ENCODE data around the gene METTL8.
A peak's percentile ranks its signal among the peaks of the same experiment; 100 is the strongest.

Gene METTL8, protein sequence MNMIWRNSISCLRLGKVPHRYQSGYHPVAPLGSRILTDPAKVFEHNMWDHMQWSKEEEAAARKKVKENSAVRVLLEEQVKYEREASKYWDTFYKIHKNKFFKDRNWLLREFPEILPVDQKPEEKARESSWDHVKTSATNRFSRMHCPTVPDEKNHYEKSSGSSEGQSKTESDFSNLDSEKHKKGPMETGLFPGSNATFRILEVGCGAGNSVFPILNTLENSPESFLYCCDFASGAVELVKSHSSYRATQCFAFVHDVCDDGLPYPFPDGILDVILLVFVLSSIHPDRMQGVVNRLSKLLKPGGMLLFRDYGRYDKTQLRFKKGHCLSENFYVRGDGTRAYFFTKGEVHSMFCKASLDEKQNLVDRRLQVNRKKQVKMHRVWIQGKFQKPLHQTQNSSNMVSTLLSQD

DNA sequence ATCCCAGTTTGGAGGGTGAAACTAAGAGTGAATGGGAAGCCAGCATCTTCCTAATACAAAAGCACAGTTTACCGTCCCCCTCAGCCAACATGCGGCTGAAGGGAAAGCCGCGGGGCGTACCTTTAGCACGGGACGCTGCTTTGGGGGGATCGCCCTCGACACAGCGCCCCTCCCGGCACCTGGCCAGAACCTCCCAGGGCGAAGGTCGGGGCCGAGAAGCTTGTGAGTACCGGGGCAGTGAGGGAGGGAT lies at the start of gene METTL8:
METTL8 (minus strand) TSS at position 228 of the 250 bp plus-strand sequence. CDS start 41,805 bp downstream, outside the sequence.
- DNase-seq: no peak

DNA sequence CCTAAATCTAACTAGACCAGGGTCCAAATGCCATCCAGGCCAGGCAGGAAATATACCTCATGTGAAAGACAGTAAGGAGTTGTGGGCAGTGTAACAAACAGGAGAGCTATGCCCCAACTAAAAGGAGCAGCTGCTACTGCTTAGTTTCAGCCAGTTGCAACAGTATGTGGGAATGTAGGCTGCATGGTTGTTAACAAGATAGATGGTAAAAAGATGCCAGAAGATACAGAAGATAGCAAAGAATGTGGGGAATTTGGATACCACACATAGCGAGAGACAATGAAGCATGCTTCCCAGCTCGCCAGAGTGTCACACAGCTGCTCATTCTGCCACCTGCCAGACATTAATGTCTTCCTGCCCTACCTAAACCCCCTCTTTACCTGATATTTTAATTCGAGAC lies 49.1 kb upstream of the METTL8 start:
- DNase-seq: peak; percentile 63

DNA sequence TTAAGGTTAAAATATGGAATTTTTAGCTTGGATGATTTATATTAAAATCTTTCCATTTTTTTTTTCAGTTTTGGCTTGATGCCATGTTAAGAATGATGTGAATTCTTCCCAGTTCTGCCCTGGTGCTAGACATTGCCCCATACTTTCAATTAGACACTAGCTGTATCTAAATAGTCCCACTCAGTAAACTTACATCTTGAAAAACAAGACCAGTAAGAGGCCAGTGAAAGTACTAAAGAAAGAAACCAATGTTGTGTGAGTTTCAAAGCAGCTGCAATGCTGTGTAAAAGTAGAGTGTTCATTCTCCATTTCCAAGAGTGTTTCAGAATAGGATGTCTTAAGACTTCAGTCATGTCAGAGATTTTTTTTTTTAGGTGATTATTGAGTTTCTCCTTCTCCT lies 48.5 kb upstream of the METTL8 start:
- DNase-seq: no peak

DNA sequence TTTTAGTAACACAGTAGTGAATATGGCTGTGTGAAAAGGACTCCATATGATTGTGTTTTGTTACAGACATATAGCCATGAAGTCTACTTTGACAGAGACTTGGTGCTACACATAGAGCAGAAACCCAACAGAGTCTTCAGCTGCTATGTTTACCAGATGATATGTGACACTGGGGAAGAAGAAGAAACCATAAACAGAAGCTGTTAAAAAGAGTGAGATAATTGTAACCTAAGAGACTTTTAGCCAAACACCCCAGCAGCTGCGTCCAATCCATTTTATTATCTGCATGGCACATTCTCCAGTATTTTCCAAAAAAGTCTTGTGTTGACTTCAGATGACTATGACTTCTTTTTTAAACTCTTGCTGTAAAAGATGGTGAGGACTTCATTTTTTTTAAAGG lies 47.1 kb upstream of the METTL8 start:
- DNase-seq: no peak

DNA sequence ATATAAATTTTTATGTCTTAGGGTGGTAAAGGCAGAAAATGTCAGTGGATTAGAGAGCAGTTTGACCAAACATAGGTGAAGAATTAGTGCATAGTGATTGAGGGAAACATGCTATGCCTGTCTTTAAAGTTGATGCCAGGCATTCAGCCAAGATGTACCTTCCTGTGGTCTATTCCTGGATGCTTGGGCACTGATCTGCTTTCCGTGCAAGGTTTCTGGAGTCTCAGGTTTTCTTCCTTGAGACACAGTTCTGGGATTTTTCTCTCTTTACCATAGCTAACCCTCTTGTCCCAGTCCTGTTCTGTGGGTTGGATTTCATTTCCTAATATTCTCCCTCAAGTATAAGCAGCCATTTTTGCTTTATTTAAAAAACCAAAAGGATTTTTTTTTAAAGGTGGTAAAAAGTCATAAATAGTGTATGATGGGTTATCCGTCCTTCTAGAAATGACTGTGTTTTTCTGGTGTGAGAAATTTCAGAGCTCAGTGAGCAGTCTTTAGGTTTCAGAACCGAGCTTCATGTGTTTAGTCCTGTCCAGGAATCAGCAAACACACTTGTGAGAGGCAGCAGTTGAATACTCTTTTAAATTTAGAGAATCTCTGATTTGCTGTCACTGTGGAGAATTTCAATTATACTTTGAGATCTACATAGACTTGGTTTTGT lies 45.5 kb upstream of the METTL8 start:
- DNase-seq: no peak

DNA sequence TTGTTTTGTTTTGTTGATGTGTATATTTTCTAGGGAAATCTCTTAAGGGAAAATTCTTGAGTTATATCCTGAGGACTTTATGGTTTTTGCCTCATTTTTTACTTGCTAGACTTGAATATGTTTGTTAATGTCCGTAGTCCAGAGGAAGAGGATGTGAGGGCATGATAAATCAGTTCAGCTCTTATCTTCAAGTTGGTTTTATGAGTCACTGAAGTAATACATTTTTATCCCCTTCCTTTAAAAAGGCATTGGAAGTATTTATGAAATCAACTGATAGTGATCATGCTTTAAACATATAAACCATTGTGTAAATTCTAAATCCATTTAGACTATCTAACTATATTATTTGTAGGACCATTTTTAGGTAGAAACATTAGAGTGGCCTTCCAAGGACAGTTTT lies 44.6 kb upstream of the METTL8 start:
- peak; percentile 3 for DNase-seq

DNA sequence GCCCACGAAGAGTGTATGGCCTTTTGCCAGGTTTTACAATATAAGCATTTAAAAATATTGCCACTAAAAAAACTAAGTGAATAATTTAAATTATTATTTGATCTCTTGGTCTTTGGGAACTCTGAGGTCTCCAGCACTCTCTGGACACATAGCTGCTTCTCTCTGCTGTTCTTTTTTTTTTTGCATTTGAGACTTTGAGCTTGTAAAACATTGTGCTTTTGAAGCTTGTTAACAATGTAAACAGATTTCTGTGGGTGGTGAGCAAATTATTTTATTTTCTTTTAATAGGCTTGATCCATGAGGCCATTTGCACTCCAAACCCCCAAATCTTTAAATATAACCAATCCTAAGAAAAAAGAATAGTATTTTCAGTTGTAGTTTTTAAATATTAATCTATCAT lies 42.2 kb upstream of the METTL8 start:
- DNase-seq: no peak

DNA sequence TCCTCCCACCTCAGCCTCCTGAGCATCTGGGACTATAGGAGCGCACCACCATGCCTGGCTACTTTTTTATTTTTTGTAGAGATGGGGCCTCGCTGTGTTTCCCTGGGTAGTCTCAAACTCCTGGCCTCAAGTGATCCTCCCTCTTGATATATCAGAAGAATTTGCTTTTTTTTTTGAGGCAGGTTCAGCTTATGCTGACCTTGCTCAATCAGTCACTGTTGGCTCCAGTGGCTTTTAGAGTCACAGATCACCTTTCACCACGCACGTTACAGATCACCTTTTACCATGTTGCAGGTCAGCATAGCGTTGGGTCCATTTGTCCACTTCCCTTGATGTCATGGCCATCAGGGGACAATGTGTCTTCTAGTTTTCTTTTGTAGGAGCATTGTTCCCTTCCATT lies 36.3 kb upstream of the METTL8 start:
- DNase-seq: no peak

DNA sequence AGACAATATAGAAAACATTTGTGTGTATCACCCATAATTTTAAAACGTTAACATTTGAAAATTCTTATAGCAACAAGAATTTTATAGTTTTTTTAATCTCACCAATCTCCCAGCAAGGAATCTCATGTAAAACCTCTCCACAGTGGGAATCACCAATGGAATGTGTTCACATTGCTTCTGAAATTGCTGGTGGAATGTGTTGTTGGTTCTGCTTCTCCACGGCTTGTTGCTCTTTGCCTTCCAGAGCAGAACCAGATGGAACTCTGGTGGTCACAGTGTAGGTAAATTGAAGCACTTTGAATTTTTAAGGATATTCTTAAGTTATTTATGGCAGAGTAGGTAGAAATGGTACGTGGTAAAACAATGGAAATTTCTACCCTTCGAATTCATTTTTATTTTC lies 35.4 kb upstream of the METTL8 start:
- DNase-seq: no peak

DNA sequence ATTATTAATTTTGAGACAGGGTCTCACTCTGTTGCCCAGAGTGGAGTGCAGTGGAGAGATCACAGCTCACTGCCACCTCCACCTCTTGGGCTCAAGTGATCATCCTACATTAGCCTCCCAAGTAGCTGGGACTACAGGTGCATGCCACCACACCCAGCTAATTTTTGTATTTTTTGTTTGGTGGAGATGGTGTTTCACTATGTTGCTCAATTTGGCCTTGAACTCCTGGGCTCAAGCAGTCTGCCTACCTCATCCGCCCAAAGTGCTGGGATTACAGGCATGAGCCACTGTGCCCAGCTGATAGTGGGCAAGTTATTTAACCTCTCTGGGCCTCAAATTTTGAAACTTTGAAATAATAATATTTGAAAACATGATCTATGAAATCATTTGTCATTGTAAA lies 26.7 kb upstream of the METTL8 start:
- DNase-seq: no peak

DNA sequence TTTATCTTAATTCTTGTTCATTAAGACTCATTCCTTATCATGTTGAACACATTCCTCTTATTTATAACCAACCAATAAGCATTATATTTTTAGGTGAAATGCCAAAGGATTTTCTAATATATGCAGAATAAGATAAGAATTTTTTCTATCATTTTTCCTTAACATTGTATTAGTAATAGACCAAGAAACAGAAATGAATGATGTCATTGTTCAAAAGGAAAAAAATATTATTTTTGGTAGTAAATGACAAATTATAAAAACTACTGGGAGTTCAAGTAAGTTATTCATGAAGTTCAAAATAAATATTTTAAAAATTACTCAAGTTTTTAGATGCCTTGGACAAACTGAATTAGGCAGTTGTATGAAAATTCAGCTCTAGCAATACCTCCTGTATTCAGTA lies 25.7 kb upstream of the METTL8 start:
- DNase-seq: no peak

DNA sequence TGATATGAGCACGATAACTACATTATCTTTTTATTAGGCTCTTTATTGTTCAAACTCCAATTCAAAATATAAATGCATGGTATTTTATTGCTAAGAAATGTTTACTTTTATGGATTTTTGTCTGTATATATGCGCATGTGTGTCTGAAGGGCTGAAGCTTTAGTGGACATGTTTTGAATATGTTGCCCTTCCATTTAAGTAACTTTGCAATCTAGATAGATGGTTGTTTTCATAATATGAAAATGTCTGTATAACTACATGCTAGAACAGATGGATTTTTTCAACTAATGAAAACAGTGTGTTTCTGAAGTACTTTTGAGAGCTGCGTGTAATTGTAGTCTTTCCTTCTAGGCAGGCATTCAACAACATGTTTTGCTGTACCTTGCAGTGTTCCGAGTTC lies 19.0 kb upstream of the METTL8 start:
- DNase-seq: no peak

DNA sequence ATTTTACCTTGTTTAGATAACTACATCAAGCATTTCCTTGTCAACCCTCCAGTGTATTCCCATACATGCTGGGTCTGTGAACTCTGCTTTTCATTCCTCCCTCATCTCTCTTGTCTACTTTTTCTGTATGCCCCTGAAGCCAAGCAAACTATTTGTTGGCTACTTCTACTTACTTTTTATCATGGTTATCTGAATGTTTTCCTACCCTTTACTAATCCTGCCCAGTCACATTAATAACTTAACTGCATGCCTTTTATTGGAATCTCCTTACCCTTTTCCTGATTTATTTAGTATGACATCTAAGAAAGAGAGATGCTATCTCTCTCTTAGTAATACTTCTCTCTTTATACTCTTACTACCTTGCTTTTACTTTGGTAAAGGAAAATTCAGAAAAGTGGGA lies 17.3 kb upstream of the METTL8 start:
- no peak for DNase-seq

DNA sequence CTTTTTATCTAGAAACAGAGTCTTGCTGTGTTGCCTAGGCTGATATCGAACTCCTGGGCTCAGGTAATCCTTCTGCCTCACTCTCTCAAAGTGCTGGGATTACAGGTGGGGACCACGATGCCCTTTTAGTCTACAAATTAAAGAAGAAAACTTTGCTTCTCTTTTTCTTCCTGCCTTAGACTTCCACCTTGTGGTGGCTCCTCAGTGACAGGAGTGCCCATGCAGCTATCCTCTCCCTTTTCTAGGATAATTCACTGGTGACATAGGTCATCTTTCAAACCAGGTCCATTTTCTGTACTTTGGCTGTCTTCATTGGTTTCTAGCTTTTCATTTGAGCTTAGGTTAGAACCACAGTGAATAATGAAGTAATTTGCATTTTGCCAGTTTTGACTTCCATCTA lies 13.9 kb upstream of the METTL8 start:
- DNase-seq: no peak

DNA sequence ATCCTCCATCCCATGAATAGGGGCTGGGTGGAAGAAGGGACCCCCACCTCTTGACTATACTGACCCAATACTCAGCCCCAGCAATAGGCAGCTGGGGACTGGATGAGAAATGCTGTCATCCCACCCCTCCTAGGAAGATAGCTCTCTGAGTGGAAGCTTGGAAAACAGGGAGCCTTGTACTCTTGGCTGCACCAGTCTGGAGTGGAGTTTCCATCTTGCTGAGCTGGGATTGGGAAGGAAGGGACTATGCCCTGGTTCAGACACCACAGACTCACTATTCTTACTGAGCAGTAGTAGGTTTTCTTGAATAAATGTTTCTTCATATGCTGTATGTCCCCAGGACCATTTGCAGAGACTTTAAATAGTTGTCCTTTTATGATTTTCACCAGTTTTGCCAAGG lies 7.7 kb upstream of the METTL8 start:
- DNase-seq: no peak

DNA sequence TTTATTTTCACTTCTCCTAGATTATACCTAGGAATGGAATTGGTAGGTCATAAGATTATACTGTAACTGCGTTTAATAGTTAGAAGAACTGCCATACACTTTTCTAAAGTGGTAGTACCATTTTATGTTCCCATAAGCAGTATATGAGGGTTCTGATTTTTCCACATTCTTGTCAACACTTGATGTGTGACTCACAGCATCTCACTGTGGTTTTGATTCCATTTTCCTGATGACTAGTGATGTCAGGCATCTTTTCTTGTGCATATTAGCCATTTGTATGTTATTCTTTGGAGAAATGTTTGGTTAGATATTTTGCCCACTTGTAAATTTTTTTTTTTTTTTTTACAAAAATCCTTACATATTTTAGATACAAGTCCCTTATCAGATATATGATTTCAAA lies 2.5 kb upstream of the METTL8 start:
- peak; percentile 86 for DNase-seq

DNA sequence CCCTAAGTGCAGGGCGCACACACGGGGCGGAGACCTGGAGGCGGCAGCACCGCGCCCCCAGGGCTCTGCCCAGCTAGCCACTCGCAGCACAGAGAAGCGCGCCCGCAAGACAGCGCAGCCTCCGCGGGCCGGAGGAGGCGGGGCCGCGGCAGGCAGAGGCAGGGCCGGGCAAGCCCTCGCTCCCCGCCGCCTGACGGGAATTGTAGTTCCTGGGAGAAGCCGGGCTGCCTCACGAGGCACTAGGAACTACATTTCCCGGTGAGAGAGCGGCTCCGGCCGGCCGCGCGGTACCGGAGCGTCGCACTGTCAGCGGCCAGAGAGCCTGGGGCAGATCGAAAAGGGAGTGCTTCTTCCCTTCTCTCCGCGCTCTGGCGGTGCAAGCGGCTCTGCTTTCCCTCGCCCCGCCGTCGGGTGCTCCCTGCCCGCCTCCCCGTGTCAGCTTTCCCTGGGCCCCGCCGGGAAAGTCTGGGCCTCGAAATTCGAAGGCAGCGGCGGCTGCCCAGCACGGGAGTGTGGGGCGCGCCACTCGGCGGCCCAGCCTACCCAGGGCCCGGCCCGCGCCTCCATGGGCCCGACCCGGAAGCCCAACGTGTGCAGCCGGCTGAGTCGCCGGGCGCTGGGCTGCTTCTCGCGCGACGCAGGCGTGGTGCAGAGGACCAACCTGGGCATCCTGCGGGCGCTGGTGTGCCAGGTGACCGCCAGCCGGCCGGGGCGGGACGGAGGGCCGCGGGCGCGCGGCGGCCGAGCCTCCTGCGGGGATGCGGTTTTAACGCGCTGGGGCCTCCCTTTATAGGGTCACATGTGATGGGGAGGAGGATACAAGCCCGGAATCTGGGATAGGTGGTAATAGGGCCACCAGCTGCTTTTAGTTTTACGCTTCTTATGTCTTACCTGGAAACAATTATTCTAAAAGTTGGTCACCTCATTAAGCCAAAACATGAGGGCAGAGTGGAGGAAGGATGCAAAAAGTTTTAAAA lies 511 bp upstream of the METTL8 start, which contains the start of gene DCAF17:
DCAF17 (plus strand) TSS at position 214 of the 977 bp plus-strand sequence; CDS start at position 566, 352 bp downstream.
- peak; percentile 95 for DNase-seq

DNA sequence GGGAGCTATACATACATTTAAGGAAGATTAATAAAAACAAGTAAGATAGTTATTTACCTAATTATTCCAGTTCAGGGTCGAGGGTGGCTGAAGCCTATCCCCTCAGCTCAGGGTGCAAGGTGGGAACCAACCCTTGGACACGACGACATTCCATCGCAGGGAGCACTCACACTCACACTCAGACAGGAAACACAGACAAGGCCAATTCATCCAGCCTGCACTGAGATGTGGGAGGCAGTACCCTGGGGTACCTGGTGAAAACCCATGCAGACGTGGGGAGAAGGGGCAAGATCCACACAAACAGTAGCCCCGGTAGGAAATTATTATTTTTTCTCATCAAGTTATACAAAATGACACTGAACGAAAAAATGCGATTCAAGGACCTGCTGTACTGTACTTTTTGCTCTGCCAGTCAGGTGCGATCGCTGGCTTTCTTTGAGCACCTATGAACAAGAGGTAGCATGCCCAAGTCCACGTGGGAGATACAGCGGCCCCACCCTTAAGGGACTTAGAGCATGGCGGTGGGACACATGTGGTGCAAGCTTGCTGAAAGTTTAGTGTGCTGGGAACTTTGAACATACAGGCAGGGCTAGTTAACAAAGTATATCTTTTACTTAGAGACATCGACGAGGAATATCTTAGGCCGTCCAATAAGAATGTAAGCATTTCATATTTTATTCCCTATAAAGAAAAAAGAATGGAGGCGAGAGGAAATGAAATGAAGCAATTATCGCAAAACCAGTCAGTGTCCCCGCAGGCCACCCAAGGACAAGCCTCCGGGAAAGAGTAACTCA lies 624 bp downstream of the METTL8 start:
- DNase-seq: peak; percentile 11

DNA sequence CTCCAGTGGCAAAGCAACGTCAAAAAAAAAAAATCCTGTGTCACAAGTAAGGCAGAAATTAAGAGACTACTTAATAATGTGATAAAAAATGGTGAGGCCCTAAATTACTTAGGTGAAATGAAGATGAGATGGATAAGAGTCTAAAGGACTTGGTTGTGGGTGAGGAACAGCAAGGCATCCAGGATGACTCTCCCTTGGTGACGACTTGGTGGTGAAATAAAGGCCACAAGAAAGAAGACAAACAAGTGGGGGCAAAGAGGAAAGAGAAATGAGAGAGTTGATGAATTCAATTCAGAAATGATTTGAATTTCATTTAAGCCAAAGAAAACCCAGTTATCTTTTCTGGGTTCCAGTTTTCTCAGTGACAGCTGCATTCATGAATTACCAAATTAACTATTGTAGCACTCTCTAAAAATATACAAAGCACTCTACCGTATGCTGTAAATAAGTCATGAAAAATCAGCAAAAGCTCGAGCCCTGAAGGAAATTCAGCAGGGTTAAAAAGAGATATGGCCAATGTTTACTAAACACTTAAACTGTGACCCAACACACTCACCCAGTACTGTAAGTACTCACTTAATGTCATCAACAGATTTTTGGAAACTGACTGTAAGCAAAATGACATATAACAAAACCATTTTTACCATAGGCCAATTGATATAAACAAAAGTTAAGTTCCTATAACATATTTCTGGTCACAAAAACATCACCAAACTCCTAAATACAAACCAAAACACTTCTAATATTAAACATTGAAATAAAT lies 1.4 kb downstream of the METTL8 start:
- DNase-seq: no peak

DNA sequence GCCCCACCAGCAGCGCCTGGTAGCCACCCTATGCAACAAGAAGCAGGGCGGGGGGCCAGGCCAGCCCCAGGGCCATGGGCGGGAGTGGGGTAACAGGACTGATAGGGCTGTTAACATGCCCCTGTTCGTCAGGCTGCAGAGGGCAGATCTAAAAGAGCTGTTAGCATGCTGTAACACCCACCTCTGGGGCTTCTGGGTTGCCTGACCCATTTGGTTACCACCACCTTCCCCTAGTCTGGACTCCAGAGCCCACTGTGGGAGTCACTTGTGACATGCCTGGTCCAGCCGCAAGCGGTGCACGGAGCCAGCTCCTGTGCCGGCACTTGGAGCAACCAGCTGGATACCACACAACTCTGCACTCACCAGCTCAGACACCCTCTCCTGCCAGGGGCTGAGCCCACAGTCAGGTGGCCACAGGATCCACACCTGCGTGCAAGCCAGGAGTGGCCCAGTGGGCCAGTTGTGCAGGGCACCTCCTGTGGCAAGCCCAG lies 2.1 kb downstream of the METTL8 start:
- no peak for DNase-seq

DNA sequence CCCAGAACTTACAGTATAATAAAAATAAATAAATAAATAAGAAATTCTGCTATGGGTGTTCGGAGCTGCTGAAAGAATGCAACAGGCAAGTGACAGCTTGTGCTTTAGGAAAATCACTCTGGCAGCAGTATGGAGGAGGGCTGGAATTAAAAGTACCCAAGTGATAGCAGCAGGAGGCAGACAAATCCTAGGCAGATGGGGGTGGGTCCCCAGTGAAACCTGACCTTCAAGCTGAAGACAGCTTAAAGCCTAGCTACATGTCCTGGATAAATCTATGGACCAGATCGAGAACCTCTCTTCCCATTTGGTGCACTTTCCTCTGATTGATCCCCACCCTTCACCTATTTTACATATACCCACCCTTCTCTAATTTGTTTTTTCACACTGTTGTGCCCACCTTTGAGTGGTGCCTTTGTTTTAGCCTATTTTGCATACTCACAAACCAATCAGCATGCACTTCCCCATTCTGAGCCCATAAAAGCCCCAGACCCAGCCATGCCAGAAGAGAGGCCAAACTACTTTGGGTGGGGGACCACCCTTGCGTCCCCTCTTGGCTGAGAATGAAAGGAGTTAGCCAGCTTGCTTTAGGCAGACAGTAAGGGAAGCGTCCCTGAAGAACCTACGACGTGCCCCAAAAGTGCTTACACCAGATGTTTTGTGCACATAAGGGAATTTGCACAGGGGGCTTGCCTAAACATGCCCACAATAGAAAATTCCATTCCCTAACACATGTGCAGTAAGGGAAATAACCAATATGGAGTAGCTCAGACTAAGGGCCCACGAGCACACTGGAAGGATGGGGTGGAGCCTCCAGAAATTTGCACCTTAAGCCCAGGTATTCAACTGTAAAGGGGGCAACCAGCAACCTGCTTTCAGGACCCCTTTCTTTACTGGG lies 3.0 kb downstream of the METTL8 start:
- no peak for DNase-seq

Measured in fibroblast of skin of right quadriceps (primary cell).